ENCODE results near the gene TBXAS1.
"Not testable (repeated sequence)": the region's sequence is repeated elsewhere in the genome, so short reads cannot be mapped to it uniquely, and the experiment has no call there.

Gene TBXAS1

GRCh38 chr7:139893461-139893860 lies 64.4 kb downstream of the TBXAS1 start:
- no peak for DNase-seq (ENCODE audit: low read depth)

GRCh38 chr7:139893999-139894398 lies 64.9 kb downstream of the TBXAS1 start:
- no peak for DNase-seq (ENCODE audit: low read depth)

GRCh38 chr7:139895141-139895829 lies 66.2 kb downstream of the TBXAS1 start:
- no peak for DNase-seq (ENCODE audit: low read depth)

- DNase-seq (ENCODE audit: low read depth), result no peak
Observed at GRCh38 chr7:139896288-139896687, 67.2 kb downstream of the TBXAS1 start.

GRCh38 chr7:139896831-139897230 lies 67.8 kb downstream of the TBXAS1 start:
- no peak for DNase-seq (ENCODE audit: low read depth)

GRCh38 chr7:139897422-139898090 lies 68.5 kb downstream of the TBXAS1 start:
- no peak for DNase-seq (ENCODE audit: low read depth)

- DNase-seq (ENCODE audit: low read depth), result no peak
Observed at GRCh38 chr7:139898483-139898882, 69.4 kb downstream of the TBXAS1 start.

GRCh38 chr7:139899328-139899955 lies 70.4 kb downstream of the TBXAS1 start:
- DNase-seq (ENCODE audit: low read depth), result no peak

- DNase-seq (ENCODE audit: low read depth), result no peak
Observed at GRCh38 chr7:139900326-139900725, 71.3 kb downstream of the TBXAS1 start.

- no peak for DNase-seq (ENCODE audit: low read depth)
Observed at GRCh38 chr7:139901056-139901795, 72.2 kb downstream of the TBXAS1 start.

- DNase-seq (ENCODE audit: low read depth), result no peak
Observed at GRCh38 chr7:139901901-139902300, 72.8 kb downstream of the TBXAS1 start.

GRCh38 chr7:139902436-139903102 lies 73.5 kb downstream of the TBXAS1 start:
- DNase-seq (ENCODE audit: low read depth), result no peak

- not testable (repeated sequence) for DNase-seq (ENCODE audit: low read depth)
Observed at GRCh38 chr7:139903103-139903477, 74.0 kb downstream of the TBXAS1 start.

- DNase-seq (ENCODE audit: low read depth), result no peak
Observed at GRCh38 chr7:139906879-139907278, 77.8 kb downstream of the TBXAS1 start.

GRCh38 chr7:139908792-139909191 lies 79.7 kb downstream of the TBXAS1 start:
- DNase-seq (ENCODE audit: low read depth), result no peak

- no peak for DNase-seq (ENCODE audit: low read depth)
Observed at GRCh38 chr7:139909379-139910050, 80.5 kb downstream of the TBXAS1 start.

GRCh38 chr7:139913021-139913844 lies 84.2 kb downstream of the TBXAS1 start:
- no peak for DNase-seq (ENCODE audit: low read depth)

GRCh38 chr7:139913845-139914135 lies 84.7 kb downstream of the TBXAS1 start:
- no peak for DNase-seq (ENCODE audit: low read depth)

- no peak for DNase-seq (ENCODE audit: low read depth)
Observed at GRCh38 chr7:139914306-139915267, 85.5 kb downstream of the TBXAS1 start.

All from stimulated activated CD8-positive, alpha-beta memory T cell treated with anti-CD3 and anti-CD28 coated beads, Interleukin-15, amount 100 ng/mL, for 1 hour (primary cell).